Measurements from ENCODE around the gene SH3D21. TPM values are rescaled to one million over a fixed set of nuclear protein-coding genes. Genes with fewer than 3 reads are reported as not detected.

The SH3D21 gene
- total and polyA plus RNA-seq, 10 of the 15 experiments (the other 5 are each of a cell fraction or from before 2014, with no cell fraction given) = 0.06 to 5.9 (median 2.4) TPM

DNA sequence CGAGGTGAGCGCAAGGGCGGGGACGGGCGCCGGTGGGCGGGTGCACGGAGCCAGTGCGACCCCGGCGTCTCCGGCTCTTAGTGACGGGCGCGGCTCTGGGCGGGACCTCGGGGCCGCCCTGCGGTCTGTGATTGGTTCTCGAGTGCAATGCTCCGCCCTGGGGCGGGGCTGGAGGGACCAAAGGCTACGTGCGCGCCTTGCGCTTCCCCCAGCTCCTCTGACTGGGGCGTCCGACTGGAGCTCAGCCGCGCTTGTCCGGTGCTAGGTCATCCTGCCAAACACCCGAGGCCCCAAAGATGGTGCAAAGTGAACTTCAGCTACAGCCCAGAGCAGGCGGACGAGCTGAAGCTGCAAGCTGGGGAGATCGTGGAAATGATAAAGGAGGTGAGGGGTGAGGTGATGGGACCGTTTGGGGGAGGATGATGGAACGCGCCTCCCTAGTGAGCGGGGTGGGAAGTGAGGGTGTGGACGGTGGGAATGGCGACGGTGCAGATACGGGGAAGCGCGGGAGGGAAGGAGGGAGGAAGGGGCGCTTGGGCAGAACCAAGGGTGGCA is 811 bp downstream of the SH3D21 start (continued):
- TF ChIP-seq REST (IDR thresholded peaks at IDR 0.05; ENCODE audit: low read depth, low read length) = no peak
- TF ChIP-seq, protein P1, sequence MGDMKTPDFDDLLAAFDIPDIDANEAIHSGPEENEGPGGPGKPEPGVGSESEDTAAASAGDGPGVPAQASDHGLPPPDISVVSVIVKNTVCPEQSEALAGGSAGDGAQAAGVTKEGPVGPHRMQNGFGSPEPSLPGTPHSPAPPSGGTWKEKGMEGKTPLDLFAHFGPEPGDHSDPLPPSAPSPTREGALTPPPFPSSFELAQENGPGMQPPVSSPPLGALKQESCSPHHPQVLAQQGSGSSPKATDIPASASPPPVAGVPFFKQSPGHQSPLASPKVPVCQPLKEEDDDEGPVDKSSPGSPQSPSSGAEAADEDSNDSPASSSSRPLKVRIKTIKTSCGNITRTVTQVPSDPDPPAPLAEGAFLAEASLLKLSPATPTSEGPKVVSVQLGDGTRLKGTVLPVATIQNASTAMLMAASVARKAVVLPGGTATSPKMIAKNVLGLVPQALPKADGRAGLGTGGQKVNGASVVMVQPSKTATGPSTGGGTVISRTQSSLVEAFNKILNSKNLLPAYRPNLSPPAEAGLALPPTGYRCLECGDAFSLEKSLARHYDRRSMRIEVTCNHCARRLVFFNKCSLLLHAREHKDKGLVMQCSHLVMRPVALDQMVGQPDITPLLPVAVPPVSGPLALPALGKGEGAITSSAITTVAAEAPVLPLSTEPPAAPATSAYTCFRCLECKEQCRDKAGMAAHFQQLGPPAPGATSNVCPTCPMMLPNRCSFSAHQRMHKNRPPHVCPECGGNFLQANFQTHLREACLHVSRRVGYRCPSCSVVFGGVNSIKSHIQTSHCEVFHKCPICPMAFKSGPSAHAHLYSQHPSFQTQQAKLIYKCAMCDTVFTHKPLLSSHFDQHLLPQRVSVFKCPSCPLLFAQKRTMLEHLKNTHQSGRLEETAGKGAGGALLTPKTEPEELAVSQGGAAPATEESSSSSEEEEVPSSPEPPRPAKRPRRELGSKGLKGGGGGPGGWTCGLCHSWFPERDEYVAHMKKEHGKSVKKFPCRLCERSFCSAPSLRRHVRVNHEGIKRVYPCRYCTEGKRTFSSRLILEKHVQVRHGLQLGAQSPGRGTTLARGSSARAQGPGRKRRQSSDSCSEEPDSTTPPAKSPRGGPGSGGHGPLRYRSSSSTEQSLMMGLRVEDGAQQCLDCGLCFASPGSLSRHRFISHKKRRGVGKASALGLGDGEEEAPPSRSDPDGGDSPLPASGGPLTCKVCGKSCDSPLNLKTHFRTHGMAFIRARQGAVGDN (IDR thresholded peaks at IDR 0.05) = peak; percentile 64
- TF ChIP-seq PAX5 (IDR thresholded peaks at IDR 0.05; ENCODE audit: borderline replicate concordance, low read depth, low read length) = 0 out of 2 replicates have a peak, but pooled peaks have one; percentile 30
- no peak for TF ChIP-seq ZBED1 (IDR thresholded peaks at IDR 0.05; ENCODE audit: borderline replicate concordance)
- no peak for TF ChIP-seq MTA2 (IDR thresholded peaks at IDR 0.05; ENCODE audit: low read depth)
- no peak for TF ChIP-seq ZNF592 (IDR thresholded peaks at IDR 0.05)
- TF ChIP-seq POU2F2 (IDR thresholded peaks at IDR 0.05; ENCODE audit: borderline replicate concordance, low read depth, low read length) = peak; percentile 87
- TF ChIP-seq, protein P2, sequence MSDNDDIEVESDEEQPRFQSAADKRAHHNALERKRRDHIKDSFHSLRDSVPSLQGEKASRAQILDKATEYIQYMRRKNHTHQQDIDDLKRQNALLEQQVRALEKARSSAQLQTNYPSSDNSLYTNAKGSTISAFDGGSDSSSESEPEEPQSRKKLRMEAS (IDR thresholded peaks at IDR 0.05; ENCODE audit: low read depth, low read length) = no peak; the same call in 1 of the 2 replicates
- TF ChIP-seq MEF2A (IDR thresholded peaks at IDR 0.05; ENCODE audit: insufficient read depth, low read depth, low read length) = no peak
- TF ChIP-seq, protein P3, sequence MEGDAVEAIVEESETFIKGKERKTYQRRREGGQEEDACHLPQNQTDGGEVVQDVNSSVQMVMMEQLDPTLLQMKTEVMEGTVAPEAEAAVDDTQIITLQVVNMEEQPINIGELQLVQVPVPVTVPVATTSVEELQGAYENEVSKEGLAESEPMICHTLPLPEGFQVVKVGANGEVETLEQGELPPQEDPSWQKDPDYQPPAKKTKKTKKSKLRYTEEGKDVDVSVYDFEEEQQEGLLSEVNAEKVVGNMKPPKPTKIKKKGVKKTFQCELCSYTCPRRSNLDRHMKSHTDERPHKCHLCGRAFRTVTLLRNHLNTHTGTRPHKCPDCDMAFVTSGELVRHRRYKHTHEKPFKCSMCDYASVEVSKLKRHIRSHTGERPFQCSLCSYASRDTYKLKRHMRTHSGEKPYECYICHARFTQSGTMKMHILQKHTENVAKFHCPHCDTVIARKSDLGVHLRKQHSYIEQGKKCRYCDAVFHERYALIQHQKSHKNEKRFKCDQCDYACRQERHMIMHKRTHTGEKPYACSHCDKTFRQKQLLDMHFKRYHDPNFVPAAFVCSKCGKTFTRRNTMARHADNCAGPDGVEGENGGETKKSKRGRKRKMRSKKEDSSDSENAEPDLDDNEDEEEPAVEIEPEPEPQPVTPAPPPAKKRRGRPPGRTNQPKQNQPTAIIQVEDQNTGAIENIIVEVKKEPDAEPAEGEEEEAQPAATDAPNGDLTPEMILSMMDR (IDR thresholded peaks at IDR 0.05 in 2 of 3, conservative IDR thresholded peaks at IDR 0.05 in 1 of 3; ENCODE audit: control insufficient read depth in 2 of 3, extremely low read depth in 1 of 3, insufficient read depth in 1 of 3, low read depth in 3 of 3, low read length in 3 of 3) = no peak
- no peak for TF ChIP-seq KDM1A (IDR thresholded peaks at IDR 0.05; ENCODE audit: borderline replicate concordance)
- TF ChIP-seq EP300 (IDR thresholded peaks at IDR 0.05; ENCODE audit: borderline replicate concordance in 1 of 2, control insufficient read depth in 1 of 2, low read depth in 2 of 2, low read length in 2 of 2) = no peak
- TF ChIP-seq, protein P4, sequence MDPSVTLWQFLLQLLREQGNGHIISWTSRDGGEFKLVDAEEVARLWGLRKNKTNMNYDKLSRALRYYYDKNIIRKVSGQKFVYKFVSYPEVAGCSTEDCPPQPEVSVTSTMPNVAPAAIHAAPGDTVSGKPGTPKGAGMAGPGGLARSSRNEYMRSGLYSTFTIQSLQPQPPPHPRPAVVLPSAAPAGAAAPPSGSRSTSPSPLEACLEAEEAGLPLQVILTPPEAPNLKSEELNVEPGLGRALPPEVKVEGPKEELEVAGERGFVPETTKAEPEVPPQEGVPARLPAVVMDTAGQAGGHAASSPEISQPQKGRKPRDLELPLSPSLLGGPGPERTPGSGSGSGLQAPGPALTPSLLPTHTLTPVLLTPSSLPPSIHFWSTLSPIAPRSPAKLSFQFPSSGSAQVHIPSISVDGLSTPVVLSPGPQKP (IDR thresholded peaks at IDR 0.05; ENCODE audit: low read depth, low read length) = no peak
